Muscle of arm (tissue), 14 donors: ENCODE data around the gene STX1B. TPM values are rescaled to one million over a fixed set of nuclear protein-coding genes. Genes with fewer than 3 reads are reported as not detected.

Experiments
- DNase-seq: peaks from one replicate; pipeline ENCODE4 v3.0.0-alpha.2; 2013
- long read RNA-seq, 11 donors: transcript quantifications; one replicate each; lab custom pipeline, GENCODE V29; 2026
- polyA plus RNA-seq, 12 donors: library from polyadenylated mRNA; unstranded; fragments of 120-200 nt; gene quantifications; one replicate each; pipeline ENCODE4 v1.2.1, GENCODE V29; 2013; ENCODE audit not compliant: insufficient read length in 12 of 12

STX1B gene
- polyA plus RNA-seq = 1 to 10 TPM in 6 of 12 donors, under 1 TPM in 4, not detected in 2; 0.78 to 7.1 (median 1.5) TPM
- long read RNA-seq, donor 1, full-length matches to known transcripts = 1 of 1 reads
- long read RNA-seq, donor 1, partial matches to known transcripts = 0 of 1 reads
- long read RNA-seq, donor 1, other reads (novel, unspliced or antisense) = 0 of 1 reads
- long read RNA-seq, donor 2 = 0 reads
- long read RNA-seq, donor 3, partial matches to known transcripts = 0 of 1 reads
- long read RNA-seq, donor 3, other reads (novel, unspliced or antisense) = 0 of 1 reads
- long read RNA-seq, donor 4 = 0 reads
- long read RNA-seq, donor 5 = 0 reads
- long read RNA-seq, donor 6 = 0 reads
- long read RNA-seq, donor 7 = 0 reads
- long read RNA-seq, donor 8 = 0 reads
- long read RNA-seq, donor 9, partial matches to known transcripts = 10 of 10 reads
- long read RNA-seq, donor 9, other reads (novel, unspliced or antisense) = 0 of 10 reads
- long read RNA-seq, donor 10 = 0 reads
- long read RNA-seq, donor 11 = 0 reads

GRCh38 chr16:31010585-31011325, at the start of gene STX1B:
Gene STX1B, minus strand, starts transcription at chr16:31010638. Its CDS starts 242 bp downstream, at chr16:31010396.
- peak; percentile 55 for DNase-seq

GRCh38 chr16:31055613-31056012, 45.2 kb upstream of the STX1B start:
- no peak for DNase-seq

GRCh38 chr16:31052114-31052513, 41.7 kb upstream of the STX1B start:
- DNase-seq = no peak

GRCh38 chr16:31050280-31051030, 40.0 kb upstream of the STX1B start:
- DNase-seq = no peak

- DNase-seq = no peak
Measured at GRCh38 chr16:31043898-31044481, 33.6 kb upstream of the STX1B start.

- DNase-seq = no peak
Measured at GRCh38 chr16:31043352-31043751, 32.9 kb upstream of the STX1B start.

- DNase-seq = no peak
Measured at GRCh38 chr16:31042866-31043265, 32.4 kb upstream of the STX1B start.

GRCh38 chr16:31038993-31039392, 28.6 kb upstream of the STX1B start:
- DNase-seq = no peak

- no peak for DNase-seq
Measured at GRCh38 chr16:31036691-31037090, 26.3 kb upstream of the STX1B start.

- peak; percentile 91 for DNase-seq
Measured at GRCh38 chr16:31033709-31034492, 23.5 kb upstream of the STX1B start.

GRCh38 chr16:31032736-31033708, 22.6 kb upstream of the STX1B start, which contains the start of gene STX4:
Gene STX4, plus strand, starts transcription at chr16:31033558. Its CDS starts 248 bp downstream, at chr16:31033806.
- DNase-seq = peak; percentile 99

GRCh38 chr16:31031276-31031675, 20.8 kb upstream of the STX1B start:
- DNase-seq = no peak

- DNase-seq = no peak
Measured at GRCh38 chr16:31029272-31029671, 18.8 kb upstream of the STX1B start.

- DNase-seq = no peak
Measured at GRCh38 chr16:31025339-31025738, 14.9 kb upstream of the STX1B start.

- no peak for DNase-seq
Measured at GRCh38 chr16:31023627-31024226, 13.3 kb upstream of the STX1B start.

GRCh38 chr16:31023252-31023602, 12.8 kb upstream of the STX1B start:
- DNase-seq = no peak

GRCh38 chr16:31022544-31023251, 12.3 kb upstream of the STX1B start:
- DNase-seq = no peak

- DNase-seq = no peak
Measured at GRCh38 chr16:31020536-31020935, 10.1 kb upstream of the STX1B start.
